ENCODE data around the gene FGGY. TPM values are rescaled to one million over a fixed set of nuclear protein-coding genes. Genes with fewer than 3 reads are reported as not detected.

The FGGY gene
- total RNA-seq, 2 experiments from 2014 or later: 5.6 to 8.1 TPM

GRCh38 chr1:59736744-59737143, 439.9 kb downstream of the FGGY start:
- peaks cover 2% of the 10 kb centered on the region for H3K4me1 Mint-ChIP-seq
- POLR2A ChIA-PET: no interaction called here
- H3K27ac Mint-ChIP-seq: no peak overlapping the region
- DNase-seq (no peak), ATAC-seq (no peak)
- intact Hi-C loops (cut with DNase I, micrococcal nuclease): no loop called here
- H3K27me3 Mint-ChIP-seq: no peaks in the 10 kb centered on the region
- no peak overlapping the region for H3K4me3 Mint-ChIP-seq
- CTCF ChIA-PET: interaction anchor here (0.6 to 1.0 kb wide), 2 partner anchors 13 to 1217 kb away, joined by 3 read pairs; no protein-coding TSS in a partner anchor
- peaks cover 13% of the 10 kb centered on the region for H3K36me3 Mint-ChIP-seq (ENCODE audit: low read depth)
- H3K9me3 Mint-ChIP-seq (ENCODE audit: low read depth): peaks cover 8% of the 10 kb centered on the region

- Mint-ChIP-seq H3K27ac (no peak overlapping the region), H3K4me3 (no peak overlapping the region), H3K4me1 (no peaks in the 10 kb centered on the region), H3K27me3 (no peaks in the 10 kb centered on the region), H3K9me3 (ENCODE audit: low read depth) (peaks cover 8% of the 10 kb centered on the region), H3K36me3 (ENCODE audit: low read depth) (peaks cover 13% of the 10 kb centered on the region)
- ChIA-PET POLR2A (no interaction called here), CTCF (interaction anchor here (1.1 kb wide), 1 partner anchor 22 kb away, joined by 3 read pairs; no protein-coding TSS in a partner anchor)
- ATAC-seq (no peak), DNase-seq (no peak)
- intact Hi-C loops (cut with DNase I, micrococcal nuclease): no loop called here
These were observed 440.7 kb downstream of the FGGY start for GRCh38 chr1:59737638-59738037.

GRCh38 chr1:59738152-59738551, 441.3 kb downstream of the FGGY start:
- ChIA-PET CTCF (interaction anchor here (0.6 to 1.1 kb wide), 2 partner anchors 21 to 231 kb away, joined by 3 read pairs; no protein-coding TSS in a partner anchor), POLR2A (no interaction called here)
- DNase-seq: no peak
- Mint-ChIP-seq H3K4me3 (no peak overlapping the region), H3K9me3 (ENCODE audit: low read depth) (peaks cover 8% of the 10 kb centered on the region), H3K36me3 (ENCODE audit: low read depth) (peaks cover 13% of the 10 kb centered on the region), H3K27ac (no peak overlapping the region), H3K27me3 (no peaks in the 10 kb centered on the region), H3K4me1 (no peaks in the 10 kb centered on the region)
- no peak for ATAC-seq
- intact Hi-C loops (cut with DNase I, micrococcal nuclease): no loop called here

GRCh38 chr1:59738591-59739015, 441.7 kb downstream of the FGGY start:
- Mint-ChIP-seq H3K36me3 (ENCODE audit: low read depth) (peaks cover 13% of the 10 kb centered on the region), H3K4me3 (no peak overlapping the region), H3K4me1 (no peaks in the 10 kb centered on the region), H3K27me3 (no peaks in the 10 kb centered on the region), H3K9me3 (ENCODE audit: low read depth) (peaks cover 8% of the 10 kb centered on the region), H3K27ac (no peak overlapping the region)
- intact Hi-C loops (cut with DNase I, micrococcal nuclease): no loop called here
- POLR2A ChIA-PET: no interaction called here
- CTCF ChIA-PET: interaction anchor here (0.6 to 1.1 kb wide), 3 partner anchors 21 to 232 kb away, joined by 3 read pairs; no protein-coding TSS in a partner anchor
- ATAC-seq (no peak), DNase-seq (no peak)

GRCh38 chr1:59739111-59739510, 442.2 kb downstream of the FGGY start:
- no peak for DNase-seq
- ChIA-PET CTCF (interaction anchor here (0.6 to 0.7 kb wide), 2 partner anchors 116 to 230 kb away, joined by 3 read pairs; no protein-coding TSS in a partner anchor), POLR2A (no interaction called here)
- intact Hi-C loops (cut with DNase I, micrococcal nuclease): no loop called here
- Mint-ChIP-seq H3K9me3 (ENCODE audit: low read depth) (peaks cover 8% of the 10 kb centered on the region), H3K4me1 (no peaks in the 10 kb centered on the region), H3K27ac (no peak overlapping the region), H3K4me3 (no peak overlapping the region), H3K27me3 (no peaks in the 10 kb centered on the region), H3K36me3 (ENCODE audit: low read depth) (peaks cover 13% of the 10 kb centered on the region)
- ATAC-seq: no peak

GRCh38 chr1:59742526-59742925, 445.6 kb downstream of the FGGY start:
- Mint-ChIP-seq H3K36me3 (ENCODE audit: low read depth) (no peaks in the 10 kb centered on the region), H3K27me3 (no peaks in the 10 kb centered on the region), H3K9me3 (ENCODE audit: low read depth) (no peaks in the 10 kb centered on the region), H3K4me3 (no peak overlapping the region), H3K27ac (no peak overlapping the region), H3K4me1 (no peaks in the 10 kb centered on the region)
- POLR2A ChIA-PET: no interaction called here
- CTCF ChIA-PET: interaction anchor here (1.0 kb wide), 1 partner anchor 12 kb away, joined by 3 read pairs; no protein-coding TSS in a partner anchor
- DNase-seq (no peak), ATAC-seq (no peak)
- intact Hi-C loops (cut with DNase I, micrococcal nuclease): no loop called here

- DNase-seq (no peak), ATAC-seq (no peak)
- intact Hi-C loops (cut with DNase I, micrococcal nuclease): no loop called here
- no peak overlapping the region for H3K4me3 Mint-ChIP-seq
- H3K36me3 Mint-ChIP-seq (ENCODE audit: low read depth): no peaks in the 10 kb centered on the region
- H3K27me3 Mint-ChIP-seq: no peaks in the 10 kb centered on the region
- CTCF ChIA-PET: interaction anchor here (1.0 kb wide), 1 partner anchor 13 kb away, joined by 3 read pairs; no protein-coding TSS in a partner anchor
- no peaks in the 10 kb centered on the region for H3K9me3 Mint-ChIP-seq (ENCODE audit: low read depth)
- H3K27ac Mint-ChIP-seq: no peak overlapping the region
- H3K4me1 Mint-ChIP-seq: no peaks in the 10 kb centered on the region
- POLR2A ChIA-PET: no interaction called here
These were observed 446.6 kb downstream of the FGGY start for GRCh38 chr1:59743324-59744091.

- H3K9me3 Mint-ChIP-seq (ENCODE audit: low read depth): no peaks in the 10 kb centered on the region
- no peaks in the 10 kb centered on the region for H3K27me3 Mint-ChIP-seq
- ChIA-PET CTCF (interaction anchor here (2.4 kb wide), 1 partner anchor 12 kb away, joined by 8 read pairs; no protein-coding TSS in a partner anchor), POLR2A (no interaction called here)
- no peak overlapping the region for H3K4me3 Mint-ChIP-seq
- DNase-seq: no peak
- intact Hi-C loops (cut with DNase I, micrococcal nuclease): no loop called here
- peaks cover 2% of the 10 kb centered on the region for H3K4me1 Mint-ChIP-seq
- no peak for ATAC-seq
- H3K27ac Mint-ChIP-seq: no peak overlapping the region
- H3K36me3 Mint-ChIP-seq (ENCODE audit: low read depth): no peaks in the 10 kb centered on the region
These were observed 450.6 kb downstream of the FGGY start for GRCh38 chr1:59747420-59748024.

- Mint-ChIP-seq H3K9me3 (ENCODE audit: low read depth) (no peaks in the 10 kb centered on the region), H3K27me3 (no peaks in the 10 kb centered on the region), H3K4me3 (no peak overlapping the region), H3K27ac (no peak overlapping the region), H3K4me1 (peaks cover 2% of the 10 kb centered on the region), H3K36me3 (ENCODE audit: low read depth) (no peaks in the 10 kb centered on the region)
- ATAC-seq (no peak), DNase-seq (no peak)
- ChIA-PET CTCF (interaction anchor here (1.0 to 2.4 kb wide), 2 partner anchors 11 to 24 kb away, joined by 3 to 8 read pairs; no protein-coding TSS in a partner anchor), POLR2A (no interaction called here)
- intact Hi-C loops (cut with DNase I, micrococcal nuclease): no loop called here
These were observed 451.2 kb downstream of the FGGY start for GRCh38 chr1:59748123-59748522.

- Mint-ChIP-seq H3K9me3 (ENCODE audit: low read depth) (no peaks in the 10 kb centered on the region), H3K27me3 (no peaks in the 10 kb centered on the region), H3K4me1 (peaks cover 2% of the 10 kb centered on the region), H3K36me3 (ENCODE audit: low read depth) (no peaks in the 10 kb centered on the region), H3K27ac (no peak overlapping the region), H3K4me3 (no peak overlapping the region)
- CTCF ChIA-PET: interaction anchor here (0.9 to 1.0 kb wide), 2 partner anchors 14 to 53 kb away, joined by 3 read pairs; no protein-coding TSS in a partner anchor
- DNase-seq (no peak), ATAC-seq (no peak)
- POLR2A ChIA-PET: no interaction called here
- intact Hi-C loops (cut with DNase I, micrococcal nuclease): no loop called here
These were observed 453.6 kb downstream of the FGGY start for GRCh38 chr1:59750328-59751003.

- CTCF ChIA-PET: no interaction called here
- ATAC-seq: no peak
- no peak for DNase-seq
- Mint-ChIP-seq H3K9me3 (ENCODE audit: low read depth) (no peaks in the 10 kb centered on the region), H3K27me3 (no peaks in the 10 kb centered on the region), H3K4me1 (peaks cover 2% of the 10 kb centered on the region), H3K36me3 (ENCODE audit: low read depth) (no peaks in the 10 kb centered on the region), H3K4me3 (no peak overlapping the region), H3K27ac (no peak overlapping the region)
- POLR2A ChIA-PET: no interaction called here
- intact Hi-C loops (cut with DNase I, micrococcal nuclease): no loop called here
These were observed 454.1 kb downstream of the FGGY start for GRCh38 chr1:59751004-59751395.

All from activated CD4-positive, alpha-beta T cell treated with anti-CD3 and anti-CD28 coated beads for 36 hours (primary cell).